Stimulated activated CD4-positive, alpha-beta T cell treated with anti-CD3 and anti-CD28 coated beads, TNF-alpha, amount 100 ng/mL, for 48 hours (primary cell): Measurements from ENCODE around the gene SMU1.

Source experiments
- DNase-seq, 3 donors: peaks; one replicate each; pipeline ENCODE4 v3.0.0-alpha.2; 2020; ENCODE audit warnings: low read depth in 3 of 3

The SMU1 gene

DNA sequence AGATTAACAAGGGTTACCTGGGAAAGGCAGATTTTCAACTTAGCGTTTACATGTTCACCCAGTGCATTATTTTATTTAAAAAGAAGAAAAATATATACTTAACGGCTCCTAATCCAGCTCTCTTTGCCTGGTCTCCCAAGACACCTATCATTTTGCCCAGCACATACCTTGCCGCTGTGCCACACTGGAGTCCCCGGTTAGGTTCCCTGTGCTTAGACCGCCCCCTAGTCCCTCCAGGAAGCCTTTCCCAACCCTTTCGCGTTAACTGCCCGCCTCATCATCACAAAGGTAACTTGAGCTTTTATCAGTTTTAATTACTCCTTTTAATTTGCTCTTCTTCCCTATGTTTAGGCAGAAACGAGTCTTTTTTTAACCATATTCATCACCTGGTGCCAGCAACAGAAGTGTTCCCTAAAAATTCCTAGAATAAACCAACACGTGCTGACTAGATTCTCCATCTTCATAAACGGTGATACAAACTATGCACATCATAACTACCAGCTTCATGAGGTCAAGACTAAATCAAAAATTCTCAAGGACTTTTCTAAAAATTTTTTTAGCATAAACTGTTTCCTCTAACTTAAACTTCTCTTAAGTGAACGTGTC, 31.7 kb downstream of the SMU1 start:
- DNase-seq = no peak

DNA sequence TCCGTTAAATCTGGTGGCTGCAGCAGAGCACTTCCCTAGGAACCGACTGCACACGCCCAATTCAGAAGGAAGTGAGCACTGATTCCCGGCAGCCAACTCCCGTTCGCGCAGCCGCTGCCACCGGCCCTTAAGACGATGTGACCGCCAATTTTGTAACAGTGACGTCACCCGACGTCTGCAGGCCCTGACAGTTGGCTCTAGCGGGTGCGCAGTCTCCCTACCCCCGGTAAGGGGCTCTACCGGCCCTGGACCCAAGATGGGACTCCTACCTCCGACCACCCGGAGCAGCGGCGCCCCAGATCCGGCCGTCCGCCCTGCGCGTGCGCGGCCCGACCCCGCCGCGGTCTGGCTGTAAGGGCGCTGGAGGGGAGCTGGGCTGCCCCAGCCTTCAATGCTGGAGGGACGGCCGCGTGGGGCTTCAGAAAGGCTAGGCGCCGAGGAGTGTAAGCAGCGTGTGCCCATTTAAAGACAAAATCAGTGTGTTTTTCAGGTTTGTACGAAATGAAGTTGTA, 32.3 kb downstream of the SMU1 start:
- peak in 2 of 3 donors; percentile 25 to 54 for DNase-seq

DNA sequence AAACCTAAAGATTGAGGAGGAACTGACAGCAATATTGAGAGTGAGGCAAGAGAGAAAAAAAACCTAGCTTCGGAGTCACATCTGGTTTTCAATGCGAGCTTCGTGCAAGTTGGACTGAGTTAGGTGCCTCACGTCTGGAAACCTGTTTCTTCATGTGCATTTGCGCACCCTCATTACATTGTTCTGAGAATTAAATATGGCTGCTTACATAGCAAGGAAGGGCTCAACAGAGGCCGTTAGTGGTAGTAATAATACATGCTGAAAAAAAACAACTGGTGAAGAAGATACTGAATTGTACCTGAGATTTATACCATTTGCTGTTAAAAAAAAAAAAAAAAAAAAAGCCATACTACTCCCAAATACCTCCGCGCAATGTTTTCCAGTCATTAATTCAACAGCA, 32.8 kb downstream of the SMU1 start:
- no peak for DNase-seq

DNA sequence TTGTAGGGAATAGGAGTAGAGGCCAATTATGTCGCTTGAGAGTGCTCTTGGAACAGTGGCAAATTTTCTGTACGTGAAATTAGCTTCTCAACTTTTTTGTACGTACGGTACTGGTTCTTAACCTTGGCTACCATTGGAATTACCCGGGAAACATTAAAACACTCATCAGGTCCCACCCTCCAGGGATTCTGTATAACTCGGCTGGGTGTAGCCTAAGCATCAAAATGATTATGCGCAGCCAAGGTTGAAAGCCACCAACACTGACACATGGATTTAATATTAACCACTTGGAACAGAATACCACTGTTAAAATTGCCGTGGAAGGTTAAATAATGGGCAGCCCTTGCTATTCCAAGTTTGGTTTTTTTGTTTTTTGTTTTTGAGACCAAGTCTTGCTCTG, 34.0 kb downstream of the SMU1 start:
- no peak for DNase-seq

DNA sequence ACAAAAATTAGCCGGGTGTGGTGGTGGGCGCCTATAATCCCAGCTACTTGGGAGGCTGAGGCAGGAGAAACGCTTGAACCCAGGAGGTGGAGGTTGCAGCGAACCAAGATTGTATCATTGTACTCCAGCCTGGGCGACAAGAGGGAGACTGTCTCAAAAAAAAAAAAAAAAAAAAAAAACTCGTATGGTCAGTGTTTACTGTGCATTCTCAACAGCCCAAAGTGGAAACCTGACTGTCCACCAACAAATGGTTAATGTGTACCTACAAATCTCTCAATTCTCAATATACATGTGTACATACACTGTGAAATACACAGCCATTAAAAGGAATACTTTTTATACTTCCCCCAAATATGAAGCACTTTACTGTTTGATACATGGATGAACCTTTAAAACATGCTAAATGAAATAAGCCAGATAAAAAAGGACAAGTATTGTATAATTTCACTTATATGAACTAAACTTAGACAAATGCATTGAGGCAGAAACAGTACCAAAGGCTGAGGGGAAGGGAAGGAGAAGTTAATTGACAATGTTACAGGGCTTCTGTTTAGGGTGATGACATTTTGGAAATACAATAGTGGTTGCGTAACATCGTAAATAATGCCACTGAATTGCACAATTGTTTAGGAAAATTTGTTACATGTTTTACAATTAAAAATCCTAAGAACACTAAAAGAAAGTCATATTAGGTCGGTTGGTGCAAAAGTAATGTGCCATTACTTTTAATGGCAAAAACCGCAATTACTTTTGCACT, 34.9 kb downstream of the SMU1 start:
- DNase-seq = no peak

DNA sequence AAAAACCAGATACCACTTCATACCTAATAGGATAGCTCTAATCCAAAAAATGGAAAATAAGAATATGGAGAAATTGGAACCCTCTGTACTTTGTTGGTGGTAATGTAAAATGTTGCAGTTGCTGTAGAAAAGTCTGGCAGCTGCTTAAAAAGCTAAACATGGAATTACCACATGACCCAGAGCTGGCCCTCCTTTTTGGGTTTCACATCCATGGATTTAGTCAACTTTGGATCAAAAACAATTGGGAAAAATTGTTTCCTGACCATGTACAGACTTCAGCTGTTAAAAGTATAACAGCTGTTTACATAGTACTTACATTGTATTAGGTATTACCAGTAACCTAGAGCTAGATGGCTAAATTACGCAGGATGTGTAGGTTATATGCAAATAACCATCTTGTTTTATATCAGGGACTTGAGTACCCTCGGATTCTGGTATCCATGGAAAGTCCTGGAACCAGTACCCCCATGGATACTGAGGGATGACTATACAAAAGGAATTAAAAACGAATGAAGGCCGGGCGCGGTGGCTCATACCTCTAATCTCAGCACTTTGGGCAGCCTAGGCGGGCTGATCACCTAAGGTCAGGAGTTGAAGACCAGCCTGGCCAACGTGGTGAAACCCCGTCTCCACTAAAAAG, 35.6 kb downstream of the SMU1 start:
- no peak for DNase-seq

DNA sequence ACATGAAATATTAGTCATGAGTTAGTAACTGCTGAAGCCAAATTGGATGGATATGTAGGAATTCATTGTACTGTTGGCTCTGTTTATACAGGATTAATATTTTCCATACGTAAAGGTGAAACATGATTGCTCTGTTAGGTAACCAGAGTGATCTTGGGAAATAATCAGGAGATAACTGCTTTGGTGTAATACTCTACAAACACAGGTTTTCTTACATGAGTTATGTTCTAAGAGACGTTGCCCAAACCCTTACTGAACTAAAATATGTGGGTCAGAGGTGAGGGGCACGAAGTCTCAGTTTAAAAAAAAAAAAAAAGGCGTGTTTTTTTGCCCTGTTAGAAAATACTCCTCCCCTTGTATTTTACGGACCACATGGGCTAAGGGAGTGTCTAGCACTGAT, 43.6 kb downstream of the SMU1 start:
- DNase-seq = no peak

DNA sequence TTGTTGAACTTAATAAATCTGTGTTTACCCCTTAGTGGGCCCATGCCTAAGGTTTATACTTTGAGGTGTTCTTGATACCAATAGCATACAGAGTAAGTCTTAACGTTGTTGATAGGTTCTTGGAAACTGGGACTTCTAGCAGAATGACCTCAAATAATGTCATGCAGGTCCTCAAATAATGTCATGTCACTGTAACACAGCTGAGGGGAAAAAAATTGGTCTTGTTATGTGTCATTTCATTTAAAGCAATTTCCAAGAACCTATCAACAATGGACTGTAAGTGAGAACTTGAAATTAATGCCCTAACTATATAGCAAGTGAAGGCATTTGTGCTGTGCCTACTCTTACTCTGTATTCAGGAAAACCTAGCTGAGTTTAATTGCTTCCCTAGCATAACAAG, 44.2 kb downstream of the SMU1 start:
- DNase-seq = no peak

DNA sequence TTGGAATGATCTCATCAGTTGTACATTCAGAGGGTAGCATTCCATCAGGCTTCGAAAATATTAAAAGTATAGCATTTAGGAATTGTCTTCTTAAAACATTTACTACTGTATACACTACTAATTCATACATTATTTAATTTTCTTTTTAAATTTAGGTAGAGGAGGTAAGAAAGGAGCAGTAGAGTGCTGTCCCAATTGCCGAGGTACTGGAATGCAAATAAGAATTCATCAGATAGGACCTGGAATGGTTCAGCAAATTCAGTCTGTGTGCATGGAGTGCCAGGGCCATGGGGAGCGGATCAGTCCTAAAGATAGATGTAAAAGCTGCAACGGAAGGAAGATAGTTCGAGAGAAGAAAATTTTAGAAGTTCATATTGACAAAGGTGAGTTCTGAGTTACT, 46.2 kb downstream of the SMU1 start:
- no peak for DNase-seq

DNA sequence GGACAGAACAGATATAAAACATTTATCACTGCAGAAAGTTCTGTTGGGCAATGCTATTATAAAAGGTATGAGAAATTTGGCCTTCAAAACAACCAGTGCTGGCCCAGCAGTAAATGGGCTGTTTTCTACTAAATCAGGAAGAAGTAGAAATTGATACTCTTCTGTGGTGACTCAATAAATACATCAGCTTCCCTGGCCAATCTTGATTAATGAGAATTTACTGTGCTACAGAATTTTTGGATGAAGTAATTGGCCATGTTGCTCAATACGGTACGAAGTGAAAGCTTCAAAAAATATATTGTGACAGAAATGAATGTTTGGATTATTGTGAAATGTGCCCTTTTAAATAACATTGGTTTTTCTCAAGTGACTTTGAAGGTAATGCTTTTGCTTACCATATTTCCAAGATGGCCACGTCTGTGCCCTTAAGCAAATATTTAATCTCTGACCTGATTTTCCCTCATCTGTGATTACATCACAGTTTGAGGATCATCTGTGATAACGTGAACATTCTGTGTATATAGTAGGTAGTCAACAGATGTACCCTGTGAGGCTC, 47.2 kb downstream of the SMU1 start:
- no peak for DNase-seq

DNA sequence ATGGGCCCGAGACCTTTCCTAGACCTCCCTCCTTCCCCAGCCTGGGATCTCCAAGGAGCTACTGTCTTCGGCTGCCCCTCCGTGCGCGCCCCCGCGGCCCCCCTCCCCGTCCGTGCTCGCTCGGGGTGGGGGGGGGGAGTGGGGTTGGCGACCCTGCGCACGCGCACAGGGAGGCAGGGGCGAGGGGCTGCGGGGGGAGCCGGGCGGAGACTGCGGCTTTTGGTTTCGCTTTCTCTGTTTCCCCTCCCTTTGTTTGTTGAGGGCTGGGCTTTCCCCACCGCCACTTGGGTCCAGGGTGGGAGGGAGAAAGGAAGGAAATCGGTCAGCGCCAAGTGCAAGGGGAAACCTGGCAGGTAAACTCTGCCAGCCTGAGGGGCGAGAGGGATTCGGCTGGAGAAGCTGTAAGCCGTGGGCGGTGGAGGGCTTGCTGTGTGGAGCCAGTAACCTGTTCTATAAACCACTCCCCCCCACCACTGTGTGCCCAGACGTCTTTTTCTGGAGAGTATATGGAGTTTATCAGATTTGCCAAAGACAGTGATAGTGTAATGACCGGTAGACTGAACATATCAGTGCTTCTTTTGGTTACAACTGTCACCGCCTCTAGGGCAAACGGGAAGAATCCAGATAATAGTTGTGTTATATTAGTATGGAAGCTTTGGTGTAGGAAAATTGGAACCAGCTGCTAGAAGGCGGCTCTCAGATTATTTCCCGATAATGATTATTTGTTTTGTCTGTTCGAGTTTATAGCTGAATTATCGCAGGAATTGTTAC, 50.7 kb downstream of the SMU1 start:
- DNase-seq = peak; percentile 47 to 54 (median 49)

DNA sequence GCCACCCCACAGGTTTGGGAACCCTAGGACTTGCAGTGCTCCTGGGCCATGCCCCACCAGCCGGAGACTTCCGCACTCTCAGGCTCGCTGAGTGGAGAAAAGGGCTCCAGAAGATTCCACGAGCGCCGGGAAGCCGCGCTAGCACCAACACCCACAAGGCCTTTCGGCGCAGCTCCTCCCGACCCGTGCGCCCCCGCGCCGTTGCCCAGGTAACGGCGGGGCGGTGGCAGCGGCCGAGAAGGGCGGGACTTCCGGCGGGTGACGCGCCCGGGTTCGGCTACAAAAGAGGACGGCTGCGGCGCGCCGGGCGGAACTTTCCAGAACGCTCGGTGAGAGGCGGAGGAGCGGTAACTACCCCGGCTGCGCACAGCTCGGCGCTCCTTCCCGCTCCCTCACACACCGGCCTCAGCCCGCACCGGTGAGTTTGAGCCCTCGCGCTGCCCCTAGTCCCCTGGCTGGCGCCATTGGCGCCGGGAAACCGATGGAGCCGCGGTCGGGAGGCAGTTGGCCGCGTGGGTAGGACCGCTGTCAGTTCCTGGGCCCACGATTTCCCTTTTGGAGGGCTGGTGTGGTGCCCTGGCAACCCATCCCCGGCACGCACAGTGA, 51.4 kb downstream of the SMU1 start, which contains the start of gene DNAJA1:
Gene DNAJA1, plus strand, starts transcription at position 308 of the 606 bp plus-strand sequence. CDS start 1,212 bp downstream, outside the sequence.
- peak; percentile 89 to 94 (median 94) for DNase-seq

DNA sequence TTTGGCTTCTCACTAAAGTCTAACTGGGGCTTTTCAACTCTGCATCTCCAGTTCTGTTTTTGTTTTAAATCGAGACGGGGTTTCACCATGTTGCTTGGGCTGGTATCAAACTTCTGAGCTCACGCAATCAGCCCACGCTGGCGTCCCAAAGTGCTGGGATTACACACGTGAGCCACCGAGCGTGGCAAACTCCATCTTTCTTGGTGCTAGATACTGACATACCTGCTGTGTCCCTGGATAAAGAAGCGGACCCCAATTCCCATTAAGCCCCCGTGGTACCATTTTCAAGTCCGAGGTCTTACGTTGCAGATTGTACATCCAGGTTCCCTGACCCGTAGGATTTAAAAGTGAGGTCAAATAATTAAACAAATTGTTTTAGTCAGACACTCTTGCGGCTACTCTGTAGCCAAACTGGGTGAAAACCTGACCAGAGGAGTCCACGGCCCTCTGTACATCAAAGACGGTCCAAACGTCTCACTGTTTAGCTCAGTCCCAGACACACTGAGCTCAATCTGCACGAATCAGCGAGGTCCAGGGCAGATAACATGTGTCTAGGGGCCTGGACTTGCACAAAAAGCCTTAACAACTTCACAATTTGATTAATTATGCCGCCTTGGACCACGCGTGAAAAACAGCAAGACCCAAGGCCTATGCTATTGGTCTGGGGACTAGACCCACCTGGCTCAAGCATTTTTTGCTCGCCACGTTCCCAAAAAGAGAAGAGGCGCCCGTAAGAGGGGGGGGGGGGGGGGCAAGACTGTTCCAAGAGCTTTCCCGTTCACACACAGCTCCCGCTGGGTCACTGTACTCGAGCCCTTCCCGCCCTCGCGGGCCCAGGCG, 52.1 kb downstream of the SMU1 start:
- no peak for DNase-seq

DNA sequence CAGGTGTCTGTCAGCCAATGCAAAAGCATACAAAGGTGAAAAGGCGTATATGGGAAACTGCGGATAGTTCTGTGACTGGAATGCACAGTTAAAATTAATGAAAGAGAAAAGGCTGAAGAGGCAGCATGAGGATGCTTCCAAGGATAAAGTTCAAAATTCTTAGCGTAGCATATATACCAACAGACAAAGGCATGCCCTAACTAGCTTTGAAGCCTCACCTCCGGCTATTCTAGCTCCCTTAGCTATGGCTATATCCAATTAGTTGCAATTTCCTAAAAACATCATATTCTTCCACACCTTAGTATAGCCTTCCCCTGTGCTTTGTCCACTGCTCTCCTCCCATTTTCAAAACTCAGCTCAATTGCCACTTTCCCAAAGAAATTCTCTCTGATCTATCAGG, 52.8 kb downstream of the SMU1 start:
- DNase-seq = no peak

DNA sequence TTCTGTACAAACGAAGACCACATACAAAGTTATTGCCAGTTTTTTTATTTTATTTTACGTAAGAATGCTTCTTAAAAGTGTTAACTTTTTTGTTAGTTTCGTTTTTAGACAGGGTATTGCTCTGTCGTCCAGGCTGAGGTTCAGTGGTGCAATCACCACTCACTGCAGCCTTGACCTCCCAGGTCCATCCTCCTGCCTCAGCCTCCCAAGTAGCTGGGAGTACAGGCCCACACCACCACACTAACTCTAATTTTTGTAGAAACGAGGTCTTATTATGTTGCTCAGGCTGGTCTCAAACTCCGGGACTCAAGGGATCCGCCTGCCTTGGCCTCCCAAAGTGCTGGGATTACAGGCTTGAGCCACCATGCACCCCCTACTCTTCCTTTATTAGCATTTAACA, 53.7 kb downstream of the SMU1 start:
- no peak for DNase-seq

DNA sequence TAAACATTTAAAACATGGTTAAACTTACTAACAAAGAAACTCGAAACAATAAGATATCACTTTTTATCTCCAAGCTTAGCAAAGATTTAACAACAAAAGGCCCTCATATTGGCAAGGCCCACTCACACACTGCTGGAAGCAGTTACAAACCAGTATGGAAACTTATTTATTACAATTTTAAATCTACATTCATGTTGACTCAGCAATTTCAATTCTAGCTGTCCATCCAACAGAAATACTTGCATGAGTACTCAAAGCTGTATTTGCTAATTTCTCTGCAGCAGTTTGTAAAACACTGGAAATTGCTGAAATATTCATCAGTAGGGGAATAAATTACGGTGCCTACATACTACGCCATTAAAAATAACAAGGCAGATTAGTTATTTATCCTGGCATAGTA, 54.2 kb downstream of the SMU1 start:
- DNase-seq = no peak

DNA sequence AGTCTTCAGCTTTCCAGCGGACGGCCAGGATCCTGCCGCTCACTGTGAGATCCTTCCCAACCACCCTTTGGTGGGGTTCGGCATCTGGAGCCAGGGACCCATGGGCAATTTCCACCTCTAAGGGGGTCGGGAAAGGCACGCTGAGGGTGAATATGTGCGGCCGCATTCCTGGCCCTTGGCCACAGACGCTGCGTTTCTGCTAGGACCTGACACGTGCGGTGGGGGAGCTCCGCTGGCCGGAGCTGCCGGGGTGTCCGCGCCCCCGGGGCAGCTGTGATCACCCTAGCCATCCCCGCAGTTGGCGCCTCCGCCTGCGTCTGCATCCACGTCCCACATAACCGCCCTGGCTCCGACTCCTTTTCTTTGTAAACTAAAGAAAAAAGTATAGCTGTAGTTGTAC, 56.7 kb downstream of the SMU1 start:
- DNase-seq = no peak

DNA sequence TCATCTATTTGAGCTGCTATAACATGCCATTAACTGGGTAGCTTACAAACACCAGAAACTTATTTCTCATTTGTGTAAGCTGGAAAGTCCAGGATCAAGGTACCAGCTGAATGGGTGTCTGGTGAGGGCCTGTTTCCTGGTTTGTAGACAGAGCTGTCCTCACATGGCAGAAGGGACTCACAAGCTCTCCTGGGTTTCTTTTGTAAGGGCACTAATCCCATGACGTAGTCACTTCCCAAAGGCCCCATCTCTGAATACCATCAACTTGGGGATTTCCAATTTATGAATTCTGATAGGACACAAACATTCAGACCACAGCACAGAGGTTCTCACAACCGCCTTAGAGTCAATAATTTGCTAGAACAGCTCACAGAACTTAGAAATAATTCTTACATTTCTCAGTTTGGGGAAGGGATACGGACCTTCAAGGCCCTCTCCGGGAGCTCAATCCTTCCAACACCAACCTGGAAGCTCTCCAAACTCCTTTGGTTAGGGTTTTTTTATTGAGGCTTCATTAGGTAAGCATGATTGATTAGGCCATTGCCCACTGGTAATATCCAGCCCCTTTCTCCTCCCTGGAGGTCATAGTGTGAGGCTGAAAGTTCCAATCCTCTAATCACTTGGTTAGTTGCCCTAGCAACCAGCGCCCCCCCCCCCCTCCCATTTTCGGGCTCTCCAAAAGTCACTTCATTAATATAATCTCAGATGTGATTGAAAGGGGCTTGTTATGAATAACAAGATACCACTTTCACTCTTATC, 59.0 kb downstream of the SMU1 start:
- DNase-seq = no peak

DNA sequence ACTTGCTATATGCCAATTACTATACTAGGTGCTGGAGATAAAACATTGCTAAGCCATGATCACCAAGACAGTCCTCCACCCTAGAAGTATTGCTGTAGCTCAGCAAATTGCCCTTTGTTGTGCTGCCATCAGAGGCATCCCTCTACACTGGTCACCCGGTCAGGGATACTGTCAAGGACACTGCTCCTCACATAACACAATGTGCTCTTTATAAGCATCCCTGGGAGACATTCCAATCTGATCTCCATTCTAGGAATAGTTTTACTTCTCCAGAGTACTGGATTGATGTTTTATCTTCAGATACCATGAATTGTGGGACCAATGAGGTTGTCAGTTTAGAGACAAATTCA, 61.8 kb downstream of the SMU1 start:
- no peak for DNase-seq
